HG02973 (cell line): ENCODE measurements around the gene XIRP2.
"Not testable (repeated sequence)": the region's sequence is repeated elsewhere in the genome, so short reads cannot be mapped to it uniquely, and the experiment has no call there.

Source experiments
- ATAC-seq: cut with Tn5 transposase; IDR thresholded peaks from one replicate; pipeline ENCODE4 v1.9.1; 2021; ENCODE audit warnings: moderate library complexity; ENCODE audit not compliant: unreplicated experiment

XIRP2 gene

GRCh38 chr2:167028503-167028902 is 140.2 kb downstream of the XIRP2 start:
- ATAC-seq, result no peak

DNA sequence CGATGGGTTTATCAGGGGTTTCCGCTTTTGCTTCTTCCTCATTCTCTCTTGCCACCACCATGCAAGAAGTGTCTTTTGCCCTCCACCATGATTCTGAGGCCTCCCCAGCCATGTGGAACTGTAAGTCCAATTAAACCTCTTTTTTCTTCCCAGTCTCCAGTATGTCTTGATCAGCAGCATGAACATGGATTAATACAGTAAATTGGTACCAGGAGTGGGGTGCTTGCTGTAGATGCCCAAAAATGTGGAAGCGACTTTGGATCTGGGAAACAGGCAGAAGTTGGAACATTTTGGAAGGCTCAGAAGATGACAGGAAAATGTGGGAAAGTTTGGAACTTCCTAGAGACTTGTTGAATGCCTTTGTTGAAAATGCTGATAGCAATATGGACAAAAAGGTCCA is 146.7 kb downstream of the XIRP2 start:
- not testable (repeated sequence) for ATAC-seq

- no peak for ATAC-seq
Measured at GRCh38 chr2:167048829-167049228, 160.5 kb downstream of the XIRP2 start.

GRCh38 chr2:167049659-167050058 is 161.4 kb downstream of the XIRP2 start:
- no peak for ATAC-seq

GRCh38 chr2:167052825-167053224 is 164.5 kb downstream of the XIRP2 start:
- ATAC-seq, result no peak

DNA sequence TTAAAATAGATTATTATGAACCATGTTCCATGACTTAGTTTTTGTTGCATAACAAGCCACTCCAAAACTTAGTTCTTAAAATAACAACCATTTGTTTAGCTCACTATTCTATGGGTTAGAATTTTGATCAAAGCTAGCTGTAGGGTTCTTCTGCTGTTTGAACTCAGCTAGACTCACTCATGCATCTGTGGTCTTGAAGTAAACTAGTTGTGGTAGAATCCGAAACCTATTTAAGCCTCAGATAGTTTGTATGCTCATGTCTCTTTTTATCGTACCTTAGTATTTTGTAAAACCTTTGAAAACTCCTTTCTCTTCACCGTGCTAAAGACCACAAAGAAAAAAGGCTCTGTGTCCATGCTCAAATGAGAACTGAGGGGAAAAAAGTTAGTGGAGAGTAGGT is 166.6 kb downstream of the XIRP2 start:
- no peak for ATAC-seq

- no peak for ATAC-seq
Measured at GRCh38 chr2:167057446-167057845, 169.2 kb downstream of the XIRP2 start.

DNA sequence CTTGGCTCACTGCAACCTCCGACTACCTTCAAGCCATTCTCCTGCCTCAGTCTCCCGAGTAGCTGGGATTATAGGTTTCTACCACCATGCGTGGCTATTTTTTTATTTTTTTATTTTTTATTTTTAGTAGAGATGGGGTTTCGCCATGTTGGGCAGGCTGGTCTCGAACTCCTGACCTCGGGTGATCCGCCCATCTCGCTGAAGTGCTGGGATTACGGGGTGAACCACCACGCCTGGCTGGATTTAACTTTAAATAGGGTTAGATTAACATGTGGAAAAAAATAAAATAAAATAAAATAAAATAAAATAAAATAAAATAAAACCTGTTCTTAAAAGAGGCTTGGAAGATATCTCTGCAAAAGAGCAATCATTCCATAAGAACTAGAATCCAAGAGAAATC is 170.9 kb downstream of the XIRP2 start:
- no peak for ATAC-seq

- no peak for ATAC-seq
Measured at GRCh38 chr2:167069855-167070254, 181.6 kb downstream of the XIRP2 start.

- not testable (repeated sequence) for ATAC-seq
Measured at GRCh38 chr2:167075708-167076107, 187.4 kb downstream of the XIRP2 start.

GRCh38 chr2:167098931-167099330 is 210.7 kb downstream of the XIRP2 start:
- not testable (repeated sequence) for ATAC-seq

- ATAC-seq, result no peak
Measured at GRCh38 chr2:167100506-167100905, 212.2 kb downstream of the XIRP2 start.

DNA sequence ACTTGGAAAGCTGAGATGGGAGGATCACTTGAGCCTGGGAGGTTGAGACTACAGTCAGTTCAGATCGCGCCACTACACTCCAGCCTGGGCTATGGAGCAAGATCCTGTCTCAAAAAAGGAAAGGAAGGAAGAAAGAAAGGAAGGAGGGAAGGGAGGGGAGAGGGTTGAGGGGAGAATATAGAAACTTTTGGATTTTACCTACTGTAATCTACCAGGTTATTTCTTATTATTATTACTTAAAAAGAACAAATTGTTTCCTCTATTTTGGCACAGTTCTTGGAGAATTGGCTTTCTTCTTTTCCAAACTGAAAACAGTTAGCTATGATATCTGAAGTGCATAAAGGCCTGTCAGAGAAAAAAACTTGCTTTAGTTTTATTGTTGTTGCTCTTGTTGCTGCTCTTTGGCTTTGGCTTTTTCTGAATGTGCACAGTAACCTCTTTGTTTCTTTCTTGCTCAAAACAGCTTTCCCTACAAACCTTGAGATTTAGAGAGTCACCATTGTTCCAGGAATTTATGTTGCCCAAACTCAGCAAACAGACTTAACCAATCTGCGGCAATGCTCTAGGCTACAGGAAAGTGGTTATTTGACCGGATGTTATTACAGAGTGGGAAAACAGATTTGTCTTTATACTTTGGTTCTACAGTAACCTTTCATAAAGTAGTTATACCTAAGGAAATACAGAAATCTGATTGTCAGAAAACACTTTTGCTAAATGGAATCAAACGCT is 214.9 kb downstream of the XIRP2 start:
- ATAC-seq, result no peak

DNA sequence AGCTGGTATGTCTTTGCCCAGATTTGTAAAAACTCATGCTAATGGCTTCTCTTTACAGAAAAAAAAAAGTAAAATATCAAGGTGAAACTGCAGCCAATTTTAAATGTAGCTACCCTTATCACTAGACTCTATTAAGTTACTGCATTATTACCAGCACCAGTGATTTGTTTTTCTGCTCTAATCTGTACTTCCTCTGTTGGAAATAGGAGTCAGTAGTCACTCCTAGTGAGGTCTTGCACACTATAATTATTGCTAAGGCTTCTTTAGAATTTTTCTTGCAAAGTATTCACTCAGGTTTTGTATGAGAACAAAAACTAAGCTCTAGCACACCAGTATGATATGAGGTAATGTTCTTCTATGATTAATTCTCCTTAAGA is 215.5 kb downstream of the XIRP2 start:
- no peak for ATAC-seq

DNA sequence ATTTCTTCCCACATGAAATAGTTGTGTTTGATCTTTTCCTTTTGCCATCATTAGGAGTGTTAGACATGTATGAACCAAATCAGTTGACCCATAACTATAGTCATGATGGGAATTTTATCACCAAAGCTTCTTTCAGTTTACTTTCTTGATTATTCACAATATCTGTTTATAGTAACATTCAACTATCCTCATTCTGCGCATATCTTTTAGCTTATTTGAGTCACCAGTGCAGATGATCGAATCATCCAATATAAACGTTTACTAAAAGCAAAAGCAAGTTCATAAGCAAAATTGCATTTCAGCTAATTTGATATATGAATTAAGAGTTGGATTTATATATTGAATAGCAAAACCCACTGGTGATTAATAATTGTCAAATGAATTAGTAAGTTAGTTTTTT is 216.4 kb downstream of the XIRP2 start:
- ATAC-seq, result no peak

DNA sequence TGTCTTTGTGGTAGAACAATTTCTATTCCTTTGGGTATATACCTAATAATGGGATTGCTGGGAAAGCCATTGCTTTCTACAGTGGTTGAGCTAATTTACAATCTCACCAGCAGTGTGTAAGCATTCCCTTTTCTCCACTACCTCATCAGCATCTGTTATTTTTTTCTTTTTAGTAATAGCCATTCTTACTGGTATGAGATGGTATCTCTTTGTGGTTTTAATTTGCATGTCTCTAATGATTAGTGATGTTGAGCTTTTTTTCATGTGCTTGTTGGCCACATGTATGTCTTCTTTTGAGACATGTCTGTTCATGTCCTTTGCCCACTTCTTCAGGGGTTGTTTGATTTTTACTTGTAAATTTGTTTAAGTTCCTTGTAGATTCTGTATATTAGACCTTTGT is 221.4 kb downstream of the XIRP2 start:
- not testable (repeated sequence) for ATAC-seq

GRCh38 chr2:167110345-167110744 is 222.1 kb downstream of the XIRP2 start:
- no peak for ATAC-seq

DNA sequence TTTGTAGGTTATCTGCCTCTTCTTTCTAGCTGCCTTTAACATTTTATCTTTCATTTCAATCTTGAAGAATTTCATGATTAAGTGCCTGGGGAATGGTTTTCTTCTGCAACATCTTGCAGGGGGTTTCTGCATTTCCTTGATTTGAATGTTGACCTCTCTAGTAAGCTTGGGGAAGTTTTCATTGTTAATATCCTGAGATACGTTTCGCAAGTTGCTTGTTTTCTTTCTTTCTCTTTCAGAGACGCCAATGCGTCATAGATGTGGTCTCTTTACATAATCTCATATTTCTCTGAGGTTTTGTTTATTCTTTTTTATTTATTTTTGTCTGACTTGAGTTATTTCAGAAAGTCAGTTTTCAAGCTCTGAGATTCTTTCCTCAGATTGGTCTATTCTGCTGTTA is 225.7 kb downstream of the XIRP2 start:
- no peak for ATAC-seq

GRCh38 chr2:167115541-167115940 is 227.3 kb downstream of the XIRP2 start:
- no peak for ATAC-seq

GRCh38 chr2:167122389-167122788 is 234.1 kb downstream of the XIRP2 start:
- no peak for ATAC-seq

GRCh38 chr2:167126165-167126564 is 237.9 kb downstream of the XIRP2 start:
- no peak for ATAC-seq

DNA sequence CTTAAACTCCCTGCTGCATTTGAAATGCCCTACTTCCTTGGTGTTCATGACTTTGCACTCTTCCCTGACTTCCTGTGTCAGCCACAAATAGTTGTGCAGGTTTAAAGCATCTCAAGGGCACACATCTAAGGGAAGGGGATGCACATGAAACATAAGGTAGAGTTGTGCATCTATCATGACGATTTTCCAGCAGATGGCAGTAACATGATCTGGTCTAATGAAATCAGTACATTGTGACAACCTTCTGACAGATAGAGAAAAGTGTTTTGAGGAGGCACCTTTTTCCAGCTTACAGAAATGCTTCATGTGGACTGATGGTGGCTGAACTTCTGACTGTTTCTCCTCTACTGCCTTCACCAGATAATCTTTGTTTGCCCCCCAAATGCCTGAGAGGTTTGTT is 238.9 kb downstream of the XIRP2 start:
- no peak for ATAC-seq

DNA sequence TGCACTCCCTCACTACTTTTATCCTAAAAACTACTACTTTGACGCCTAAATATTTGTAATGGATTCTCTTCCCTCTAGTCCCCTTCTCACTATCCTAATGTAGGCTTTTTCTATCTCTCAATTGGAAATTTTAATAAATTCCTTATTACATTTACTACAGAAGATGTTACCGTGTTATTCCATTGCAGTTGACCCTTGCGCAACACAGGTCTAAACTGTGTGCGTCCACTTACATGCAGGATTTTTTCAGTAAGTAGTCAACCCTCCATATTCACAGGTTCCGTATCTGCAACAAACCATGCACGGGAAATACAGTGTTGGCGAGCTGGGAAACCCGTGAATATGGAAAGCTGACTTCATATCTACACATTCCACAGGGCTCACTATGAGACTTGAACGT is 239.8 kb downstream of the XIRP2 start:
- ATAC-seq, result no peak
